Esophagus squamous epithelium (tissue), 5 donors: ENCODE measurements around the gene CTNNBIP1. TPM values are rescaled to one million over a fixed set of nuclear protein-coding genes. Genes with fewer than 3 reads are reported as not detected.
"Not testable (repeated sequence)": the region's sequence is repeated elsewhere in the genome, so short reads cannot be mapped to it uniquely, and the experiment has no call there.

Source experiments
- DNase-seq: peaks from one replicate; lab custom pipeline; 2025; lab: John Stamatoyannopoulos, UW
- H3K27ac ChIP-seq, 4 donors: fragments of 200-600 bp; sonication (generic); one replicate each; pipeline ENCODE4 v1.5.1; 2016 to 2019; ENCODE audit warnings: mild to moderate bottlenecking in 1 of 4
- H3K27me3 ChIP-seq, 4 donors: fragments of 200-600 bp; sonication (generic); 1 replicate in 3 of 4; 2 replicates in 1 of 4; pipeline versions ENCODE4 v1.5.1 to v1.6.0; 2017 to 2021; ENCODE audit warnings: antibody characterized with exemption in 1 of 4
- H3K36me3 ChIP-seq, 3 donors: fragments of 200-600 bp; sonication (generic); one replicate each; pipeline ENCODE4 v1.5.1; 2016 to 2019
- H3K4me1 ChIP-seq, 3 donors: fragments of 200-600 bp; sonication (generic); one replicate each; pipeline ENCODE4 v1.5.1; 2017 to 2019
- H3K4me3 ChIP-seq, 4 donors: fragments of 200-600 bp; sonication (generic); 1 replicate in 3 of 4; 2 replicates in 1 of 4; pipeline ENCODE4 v1.5.1; 2016 to 2019; ENCODE audit warnings: mild to moderate bottlenecking in 2 of 4, moderate library complexity in 1 of 4
- H3K9me3 ChIP-seq, 3 donors: fragments of 200-600 bp; sonication (generic); one replicate each; pipeline ENCODE4 v1.5.1; 2016 to 2019
- POLR2A ChIP-seq, 4 donors: fragments of 450-650 bp; IDR thresholded peaks; one replicate each; pipeline ENCODE4 v1.6.1; 2017; ENCODE audit warnings: antibody characterized with exemption in 4 of 4, mild to moderate bottlenecking in 4 of 4, moderate library complexity in 3 of 4
- WGBS, 2 donors: methylation state at CpG; one replicate each; pipeline ENCODE4 v1.1.5; 2018; 5-methylcytosine and 5-hydroxymethylcytosine counted together
- intact Hi-C: fragments of 100-400 bp; cut with DNase I; formaldehyde crosslinking; loops from one replicate; pipeline ENCODE4 v1.15.0; 2022
- total RNA-seq, 4 donors: library from RNA; depleted of rRNA; stranded (reverse); fragments of >200 nt; gene quantifications; one replicate each; pipeline ENCODE4 v1.1.0, GENCODE V29; 2016
- TF ChIP-seq, protein P1 (sequence below), 6 experiments: fragments of 450-650 bp in 4 of 6; fragments of 200-600 bp in 2 of 6; sonication (generic) in 2 of 6; IDR thresholded peaks; one replicate each; pipeline ENCODE4 v1.5.1; 2016 to 2019; ENCODE audit warnings: antibody characterized with exemption in 6 of 6, mild to moderate bottlenecking in 4 of 6, moderate library complexity in 4 of 6
- donor health status: DM: yes; HTN: yes; CAD: no.

The CTNNBIP1 gene
- total RNA-seq, 4 donors from 2014 or later = 76.1 to 186 (median 118) TPM

DNA sequence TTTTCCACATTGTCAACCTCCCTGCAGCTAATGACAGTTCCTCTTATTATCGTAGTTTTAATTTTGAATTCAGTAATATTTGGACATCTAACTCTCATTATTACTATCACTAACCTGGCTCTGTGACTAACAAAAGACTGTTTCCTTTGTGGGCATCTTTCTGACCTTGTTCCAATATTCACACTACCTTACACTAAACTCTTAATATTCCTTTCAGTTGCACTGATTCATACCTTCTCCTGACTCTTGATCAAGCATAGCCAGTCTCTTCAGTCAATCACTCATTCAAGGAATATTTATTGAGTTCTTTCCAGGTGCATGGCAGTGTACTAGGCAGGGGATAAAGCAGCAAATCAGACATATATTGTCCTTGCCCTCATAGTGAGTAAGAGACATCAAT lies 7.8 kb upstream of the CTNNBIP1 start:
- no peak for DNase-seq
- intact Hi-C loops = no loop called here
- Histone ChIP-seq H3K27me3 (no peaks in the 10 kb centered on the region), H3K27ac (no peak overlapping the region), H3K9me3 (no peaks in the 10 kb centered on the region), H3K4me1 (peaks cover 0 to 14% (median 5%) of the 10 kb centered on the region in 3 donors), H3K36me3 (no peaks in the 10 kb centered on the region), H3K4me3 (no peak overlapping the region)
- 84 to 86% methylated on average over 1 of the region's 1 CpG for WGBS, 2 donors
- TF ChIP-seq, protein P1, sequence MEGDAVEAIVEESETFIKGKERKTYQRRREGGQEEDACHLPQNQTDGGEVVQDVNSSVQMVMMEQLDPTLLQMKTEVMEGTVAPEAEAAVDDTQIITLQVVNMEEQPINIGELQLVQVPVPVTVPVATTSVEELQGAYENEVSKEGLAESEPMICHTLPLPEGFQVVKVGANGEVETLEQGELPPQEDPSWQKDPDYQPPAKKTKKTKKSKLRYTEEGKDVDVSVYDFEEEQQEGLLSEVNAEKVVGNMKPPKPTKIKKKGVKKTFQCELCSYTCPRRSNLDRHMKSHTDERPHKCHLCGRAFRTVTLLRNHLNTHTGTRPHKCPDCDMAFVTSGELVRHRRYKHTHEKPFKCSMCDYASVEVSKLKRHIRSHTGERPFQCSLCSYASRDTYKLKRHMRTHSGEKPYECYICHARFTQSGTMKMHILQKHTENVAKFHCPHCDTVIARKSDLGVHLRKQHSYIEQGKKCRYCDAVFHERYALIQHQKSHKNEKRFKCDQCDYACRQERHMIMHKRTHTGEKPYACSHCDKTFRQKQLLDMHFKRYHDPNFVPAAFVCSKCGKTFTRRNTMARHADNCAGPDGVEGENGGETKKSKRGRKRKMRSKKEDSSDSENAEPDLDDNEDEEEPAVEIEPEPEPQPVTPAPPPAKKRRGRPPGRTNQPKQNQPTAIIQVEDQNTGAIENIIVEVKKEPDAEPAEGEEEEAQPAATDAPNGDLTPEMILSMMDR (IDR thresholded peaks at IDR 0.05) = no peak
- TF ChIP-seq POLR2A (IDR thresholded peaks at IDR 0.05) = no peak

DNA sequence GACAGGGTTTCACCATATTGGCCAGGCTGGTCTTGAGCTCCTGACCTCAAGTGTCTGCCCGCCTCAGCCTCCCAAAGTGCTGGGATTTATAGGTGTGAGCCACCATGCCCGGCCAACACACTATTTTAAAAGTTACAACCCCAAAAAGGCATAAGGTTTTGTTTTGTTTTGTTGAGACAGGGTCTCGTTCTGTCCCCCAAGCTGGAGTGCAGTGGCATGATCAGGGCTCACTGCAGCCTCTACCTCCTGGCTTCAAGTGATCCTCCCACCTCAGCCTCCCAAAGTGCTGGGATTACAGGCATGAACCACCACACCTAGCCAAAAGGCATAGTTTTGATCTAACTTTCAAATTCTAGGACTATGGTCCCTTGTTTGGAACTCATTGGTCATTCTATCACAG lies 7.4 kb upstream of the CTNNBIP1 start:
- H3K27ac ChIP-seq, H3K9me3 ChIP-seq, H3K27me3 ChIP-seq, H3K36me3 ChIP-seq, H3K4me3 ChIP-seq, DNase-seq, intact Hi-C loops: not testable (repeated sequence)
- 89 to 91% methylated on average over 3 of the region's 3 CpGs for WGBS, 2 donors
- peaks cover 0 to 18% (median 5%) of the 10 kb centered on the region in 3 donors for H3K4me1 ChIP-seq

DNA sequence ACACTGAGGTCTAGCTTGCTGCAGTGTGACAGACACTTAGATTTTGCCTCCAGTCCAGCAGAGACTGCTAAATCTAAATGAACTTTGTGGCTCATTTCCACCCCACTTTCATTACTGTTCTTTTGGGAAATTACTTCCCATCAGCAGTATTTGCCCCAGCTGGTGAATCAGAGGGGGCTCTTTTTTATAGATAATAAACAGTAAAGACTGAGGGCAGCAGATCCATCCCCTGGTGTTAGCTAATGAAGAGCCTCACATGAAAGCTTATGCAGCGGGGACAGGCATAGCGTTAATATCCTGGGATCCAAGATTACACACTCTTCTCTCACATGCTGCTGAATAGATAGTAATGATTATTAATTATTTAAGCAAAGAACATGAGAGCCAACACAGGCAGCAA lies 6.4 kb upstream of the CTNNBIP1 start:
- intact Hi-C loops = no loop called here
- Histone ChIP-seq H3K4me3 (no peak overlapping the region), H3K9me3 (no peaks in the 10 kb centered on the region), H3K36me3 (no peaks in the 10 kb centered on the region), H3K4me1 (peaks cover 1 to 28% (median 7%) of the 10 kb centered on the region in 3 donors), H3K27ac (no peak overlapping the region), H3K27me3 (no peaks in the 10 kb centered on the region)
- no peak for TF ChIP-seq POLR2A (IDR thresholded peaks at IDR 0.05)
- TF ChIP-seq, protein P1 (IDR thresholded peaks at IDR 0.05) = no peak
- WGBS, 2 donors = 87 to 100% methylated on average over 2 of the region's 2 CpGs
- no peak for DNase-seq

DNA sequence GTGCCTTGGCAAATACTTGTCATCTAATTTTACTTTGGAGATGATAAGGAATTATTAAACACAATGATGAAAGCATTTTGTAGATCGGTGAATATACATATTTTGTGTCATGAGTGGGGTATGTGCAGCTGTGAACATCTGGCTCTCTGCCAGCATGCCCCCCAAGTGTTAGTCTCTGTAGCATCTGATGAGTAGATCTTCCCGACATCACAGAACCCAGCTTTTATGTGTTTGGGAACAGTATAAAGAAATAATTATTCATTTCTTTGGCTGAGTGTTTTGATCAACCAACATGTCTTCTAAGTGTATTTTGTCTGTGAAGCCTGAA lies 4.5 kb upstream of the CTNNBIP1 start:
- DNase-seq = no peak
- intact Hi-C loops = no loop called here
- TF ChIP-seq POLR2A (IDR thresholded peaks at IDR 0.05) = no peak
- TF ChIP-seq, protein P1 (IDR thresholded peaks at IDR 0.05) = peak in 1 of 6 experiments; percentile 8

DNA sequence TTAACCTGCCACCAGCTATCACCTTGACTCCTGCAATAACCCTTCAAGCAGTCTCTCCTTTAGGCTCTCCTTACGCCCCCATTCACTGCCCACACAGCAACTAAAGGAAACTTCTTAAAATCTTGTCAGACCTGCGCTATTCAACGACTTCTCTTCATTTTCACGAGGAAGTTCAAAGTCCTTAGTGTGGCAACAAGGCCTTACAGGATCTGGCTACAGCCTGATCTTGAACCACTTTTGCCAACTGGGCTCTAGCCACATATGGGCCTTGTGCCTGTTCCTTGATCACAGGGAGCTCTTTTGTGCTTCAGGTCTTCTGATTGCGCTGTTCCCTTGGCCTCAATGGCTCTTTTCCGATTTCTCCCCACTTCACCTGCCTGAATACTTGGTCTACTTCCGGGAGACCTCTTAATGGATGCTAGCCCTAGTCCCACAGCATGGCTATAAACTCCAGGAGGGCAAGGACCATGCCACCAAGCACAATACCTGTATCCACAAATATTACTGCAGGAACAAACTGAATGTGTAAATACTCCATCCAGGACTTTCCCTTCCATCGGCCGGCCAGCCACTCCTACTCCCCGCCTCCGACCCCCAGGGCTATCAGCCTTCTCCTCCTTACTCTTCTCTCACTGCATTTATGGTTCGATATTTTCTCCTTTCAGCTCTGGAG lies 2.3 kb upstream of the CTNNBIP1 start:
- intact Hi-C loops = no loop called here
- no peaks in the 10 kb centered on the region for H3K27me3 ChIP-seq
- no peak for TF ChIP-seq POLR2A (IDR thresholded peaks at IDR 0.05)
- TF ChIP-seq, protein P1 (IDR thresholded peaks at IDR 0.05) = no peak
- no peak for DNase-seq
- peak overlapping the region in 2 of 4 donors; percentile 98 to 99 for H3K27ac ChIP-seq
- 75 to 83% methylated on average over 12 of the region's 12 CpGs for WGBS, 2 donors
- peaks cover 20 to 57% (median 26%) of the 10 kb centered on the region in 3 donors for H3K4me1 ChIP-seq
- H3K9me3 ChIP-seq = no peaks in the 10 kb centered on the region
- no peak overlapping the region for H3K4me3 ChIP-seq
- H3K36me3 ChIP-seq = no peaks in the 10 kb centered on the region

More for the DNA sequence above, 4.5 kb upstream of the CTNNBIP1 start:
- H3K27ac ChIP-seq = no peak overlapping the region
- no peaks in the 10 kb centered on the region for H3K9me3 ChIP-seq
- H3K27me3 ChIP-seq = no peaks in the 10 kb centered on the region
- peaks cover 6 to 36% (median 13%) of the 10 kb centered on the region in 3 donors for H3K4me1 ChIP-seq
- H3K36me3 ChIP-seq = no peaks in the 10 kb centered on the region
- no peak overlapping the region for H3K4me3 ChIP-seq
- WGBS, 2 donors = 60 to 62% methylated on average over 2 of the region's 2 CpGs
